Measurements from ENCODE around the gene SYNJ1.
A peak's percentile ranks its signal among the peaks of the same experiment; 100 is the strongest.
"Not testable (repeated sequence)": the region's sequence is repeated elsewhere in the genome, so short reads cannot be mapped to it uniquely, and the experiment has no call there.

The SYNJ1 gene

DNA sequence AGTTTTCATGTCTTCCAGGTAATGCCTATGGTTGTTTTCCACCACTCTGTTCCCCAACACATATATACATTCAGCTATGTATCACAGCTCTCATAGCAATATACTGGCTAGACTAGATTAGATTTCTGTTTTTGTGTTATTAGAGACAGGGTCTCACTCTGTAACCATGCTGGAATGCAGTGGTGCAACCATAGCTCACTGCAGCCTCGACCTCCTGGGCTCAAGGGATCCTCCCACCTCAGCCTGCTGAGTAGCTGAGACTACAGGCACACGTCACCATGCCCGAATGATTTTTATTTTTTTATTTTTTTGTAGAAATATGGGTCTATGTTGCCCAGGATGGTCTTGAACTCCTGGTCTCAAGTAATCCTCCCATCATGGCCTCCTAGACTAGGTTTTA, 37.7 kb downstream of the SYNJ1 start:
- DNase-seq (ENCODE audit: low spot score), result no peak

DNA sequence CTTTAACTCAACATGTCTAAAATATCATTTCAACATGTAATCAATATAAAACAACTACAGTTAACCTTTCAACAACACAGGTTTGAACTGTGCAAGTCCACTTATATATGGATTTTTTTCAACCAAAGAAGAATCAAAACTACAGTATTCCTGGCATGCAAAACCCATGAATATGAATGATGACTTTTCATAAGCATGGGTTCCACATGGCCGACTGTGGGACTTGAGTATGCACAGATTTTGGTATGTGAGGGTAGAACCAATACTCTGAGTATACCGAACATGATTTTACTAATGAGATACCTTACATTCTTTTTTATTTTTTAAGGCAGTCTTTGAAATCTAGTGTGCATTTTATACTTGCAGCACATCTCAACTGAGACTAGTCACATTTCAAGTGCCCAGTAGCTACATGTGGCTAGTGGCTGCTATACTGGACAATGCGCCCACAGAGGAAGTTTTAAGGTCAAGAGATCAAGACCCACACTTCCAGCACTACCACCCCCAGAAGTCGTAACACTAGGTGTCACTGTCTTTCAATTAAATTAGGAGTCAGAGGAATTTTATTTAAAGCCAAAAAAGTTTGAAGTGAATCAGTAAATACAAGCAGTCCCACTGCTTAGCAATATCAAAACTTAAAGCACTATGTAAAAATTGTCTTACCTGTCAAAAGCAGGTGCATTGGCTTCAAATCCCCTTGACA, 40.0 kb downstream of the SYNJ1 start:
- DNase-seq (ENCODE audit: low spot score), result no peak

DNA sequence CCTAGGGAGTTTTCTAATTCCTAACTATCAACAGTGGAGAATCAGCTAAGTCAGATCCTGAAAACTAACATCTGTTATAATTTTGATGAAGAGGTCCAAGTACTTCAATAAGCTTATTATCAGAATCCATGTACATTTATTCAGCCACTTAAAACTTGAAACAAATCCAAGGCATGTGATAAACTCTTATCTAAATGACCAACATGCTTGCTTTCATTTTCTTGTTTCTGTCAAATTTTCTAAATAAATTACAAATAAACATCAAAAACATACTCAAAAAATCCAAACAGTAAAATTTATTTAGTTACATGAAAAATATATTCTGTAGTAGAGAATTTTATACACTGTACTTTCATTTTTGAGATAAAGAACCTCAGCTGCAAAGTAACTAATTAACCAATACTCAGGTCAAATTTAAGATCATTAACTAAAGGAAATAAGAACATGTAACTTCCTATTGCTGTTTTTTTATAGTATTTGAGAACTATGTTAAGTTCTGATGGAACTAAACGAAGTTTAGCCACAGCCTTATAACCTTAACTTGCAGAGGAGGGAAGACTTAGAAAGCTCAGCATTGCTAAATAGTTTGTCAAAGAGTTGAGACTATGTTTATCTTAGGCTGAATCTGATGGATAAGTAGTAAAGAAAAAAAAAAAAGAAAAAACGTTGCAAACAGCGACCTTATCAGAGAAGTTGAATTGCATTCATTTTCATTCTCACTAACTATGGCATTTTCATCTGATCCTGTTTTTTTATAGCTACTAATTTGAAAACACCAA, 44.9 kb downstream of the SYNJ1 start:
- DNase-seq (ENCODE audit: low spot score), result no peak

DNA sequence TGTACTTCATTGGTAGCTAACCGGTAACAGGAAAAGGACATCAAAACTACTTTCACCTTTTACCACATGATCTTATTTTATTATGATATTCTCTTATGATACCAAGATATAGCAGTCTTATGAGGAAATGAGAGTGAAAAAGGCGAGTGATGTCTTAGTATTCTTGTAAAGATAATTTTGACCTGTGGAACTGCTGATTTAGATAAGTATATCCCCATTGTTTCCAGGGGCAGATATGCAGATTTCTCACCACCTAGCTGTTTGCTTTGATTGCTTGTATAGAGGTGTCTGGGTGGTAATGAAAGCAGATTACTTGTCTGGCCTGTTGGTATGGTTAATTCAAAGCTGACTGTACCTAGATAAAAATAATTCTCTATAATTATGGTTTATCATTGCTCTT, 53.1 kb downstream of the SYNJ1 start:
- DNase-seq (ENCODE audit: low spot score), result no peak

DNA sequence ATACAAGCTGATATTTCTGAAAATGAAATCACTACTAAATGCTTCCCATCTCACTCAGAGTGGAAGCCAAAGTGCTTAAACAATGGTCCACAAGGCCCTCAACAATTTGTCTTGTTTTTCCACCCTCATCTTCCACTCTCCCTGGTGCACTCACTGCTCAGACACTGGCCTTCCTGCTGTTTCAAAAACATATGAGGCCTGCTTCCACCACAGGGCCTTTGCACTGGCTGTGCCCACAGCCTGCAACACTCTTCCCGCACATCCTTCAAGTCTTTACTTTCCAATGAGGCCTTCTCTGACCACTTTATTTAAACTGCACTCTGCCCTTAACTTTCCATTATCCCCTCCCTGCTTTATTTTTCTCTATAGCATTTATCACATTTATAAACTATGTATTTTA, 53.8 kb downstream of the SYNJ1 start:
- no peak for DNase-seq (ENCODE audit: low spot score)

DNA sequence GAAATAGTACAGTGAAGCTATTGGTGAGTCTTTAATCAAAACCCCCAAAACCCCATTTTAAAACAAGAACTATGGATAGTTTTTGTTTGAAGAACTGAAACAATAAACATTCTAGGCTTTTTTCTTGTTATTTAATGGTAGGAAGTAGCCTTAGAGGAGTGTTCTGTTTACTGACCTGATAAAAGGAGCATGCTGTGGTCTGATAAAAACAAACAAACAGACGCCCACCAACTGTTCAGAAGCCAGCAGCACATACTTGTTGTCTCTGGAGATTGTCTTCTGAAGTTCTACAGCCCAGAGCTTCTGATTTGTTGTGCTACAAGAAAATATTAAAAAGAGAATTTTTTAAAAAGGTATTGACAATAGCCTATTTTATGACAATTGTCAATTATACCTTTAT, 61.6 kb downstream of the SYNJ1 start:
- DNase-seq (ENCODE audit: low spot score), result no peak

DNA sequence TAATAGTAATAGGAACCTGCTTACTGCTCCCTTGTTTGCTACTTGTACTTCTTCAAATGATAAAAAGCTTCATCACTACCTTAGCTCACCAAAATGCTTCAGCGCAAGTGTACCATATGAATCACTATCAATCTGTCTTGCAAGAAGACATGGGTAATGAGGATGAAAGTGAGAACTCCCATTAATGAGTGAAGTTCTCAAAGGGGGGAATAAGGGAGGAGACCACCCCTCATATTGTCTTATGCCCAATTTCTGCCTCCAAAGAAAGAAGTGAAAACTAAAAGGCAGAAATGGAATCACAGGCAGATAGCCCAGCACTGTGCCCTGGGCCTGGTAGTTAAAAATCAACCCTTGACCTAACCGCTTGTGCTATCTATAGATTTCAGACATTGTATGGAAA, 63.7 kb downstream of the SYNJ1 start:
- DNase-seq (ENCODE audit: low spot score), result not testable (repeated sequence)

DNA sequence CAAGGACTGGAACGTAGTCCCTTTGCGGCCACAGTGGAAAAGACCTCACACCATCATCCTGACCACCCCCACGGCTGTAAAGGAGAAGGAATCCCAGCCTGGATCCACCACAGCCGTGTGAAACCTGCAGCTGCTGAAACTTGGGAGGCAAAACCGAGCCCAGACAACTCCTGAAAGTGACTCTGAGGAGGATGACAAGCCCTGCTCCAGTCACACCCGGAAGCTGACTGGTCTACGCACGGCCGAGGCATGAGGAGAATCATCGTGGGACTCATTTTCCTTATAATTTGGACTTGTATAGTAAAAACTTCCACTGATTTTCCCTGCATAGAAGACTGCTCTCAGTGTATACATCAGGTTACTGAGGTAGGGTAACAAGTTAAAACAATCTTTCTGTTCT, 65.8 kb downstream of the SYNJ1 start:
- not testable (repeated sequence) for DNase-seq (ENCODE audit: low spot score)

DNA sequence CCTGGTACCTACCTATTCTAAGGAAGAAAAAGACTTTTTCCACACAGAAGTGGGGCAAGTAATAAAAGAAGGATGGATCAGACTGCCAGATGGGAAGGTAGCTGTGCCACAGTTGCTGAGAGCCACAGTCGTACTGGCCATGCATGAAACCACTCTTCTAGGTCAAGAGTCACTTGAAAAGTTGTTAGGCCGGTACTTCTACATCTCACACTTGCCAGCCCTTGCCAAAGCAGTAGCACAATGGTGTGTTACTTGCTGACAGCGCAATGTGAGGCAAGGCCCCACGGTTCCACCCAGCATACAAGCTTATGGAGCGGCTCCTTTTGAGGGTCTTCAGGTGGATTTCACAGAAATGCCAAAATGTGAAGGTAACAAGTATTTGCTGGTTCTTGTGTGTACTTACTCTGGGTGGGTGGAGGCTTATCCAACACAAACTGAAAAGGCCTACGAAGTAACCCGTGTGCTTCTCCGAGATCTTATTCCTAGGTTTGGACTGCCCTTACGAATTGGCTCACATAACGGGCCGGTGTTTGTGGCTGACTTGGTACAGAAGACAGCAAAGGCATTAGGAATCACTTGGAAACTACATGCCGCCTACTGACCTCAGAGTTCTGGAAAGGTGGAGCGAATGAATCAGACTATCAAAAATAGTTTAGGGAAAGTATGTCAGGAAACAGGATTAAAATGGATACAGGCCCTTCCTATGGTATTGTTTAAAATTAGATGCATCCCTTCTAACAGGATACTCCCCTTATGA, 66.6 kb downstream of the SYNJ1 start:
- DNase-seq (ENCODE audit: low spot score), result not testable (repeated sequence)

DNA sequence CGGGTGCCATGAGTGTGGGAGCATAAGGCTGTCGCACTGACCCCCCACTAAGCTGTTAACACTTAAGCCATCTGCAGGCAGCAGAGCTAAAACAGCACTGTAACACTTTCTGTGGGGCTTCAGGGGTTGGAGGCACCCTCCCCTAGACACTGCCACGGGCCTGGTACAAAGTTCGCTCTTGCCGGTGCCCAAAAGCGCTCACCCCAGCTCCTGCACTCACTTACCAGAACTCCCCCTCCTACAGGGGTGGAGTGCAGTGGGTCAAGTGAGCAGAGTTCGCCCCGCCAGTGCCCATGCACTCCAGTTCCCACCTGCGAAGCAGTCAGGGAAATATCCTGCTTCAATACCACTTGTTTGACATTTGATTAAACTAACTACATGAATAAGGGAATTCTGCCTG, 69.3 kb downstream of the SYNJ1 start:
- DNase-seq (ENCODE audit: low spot score), result no peak

DNA sequence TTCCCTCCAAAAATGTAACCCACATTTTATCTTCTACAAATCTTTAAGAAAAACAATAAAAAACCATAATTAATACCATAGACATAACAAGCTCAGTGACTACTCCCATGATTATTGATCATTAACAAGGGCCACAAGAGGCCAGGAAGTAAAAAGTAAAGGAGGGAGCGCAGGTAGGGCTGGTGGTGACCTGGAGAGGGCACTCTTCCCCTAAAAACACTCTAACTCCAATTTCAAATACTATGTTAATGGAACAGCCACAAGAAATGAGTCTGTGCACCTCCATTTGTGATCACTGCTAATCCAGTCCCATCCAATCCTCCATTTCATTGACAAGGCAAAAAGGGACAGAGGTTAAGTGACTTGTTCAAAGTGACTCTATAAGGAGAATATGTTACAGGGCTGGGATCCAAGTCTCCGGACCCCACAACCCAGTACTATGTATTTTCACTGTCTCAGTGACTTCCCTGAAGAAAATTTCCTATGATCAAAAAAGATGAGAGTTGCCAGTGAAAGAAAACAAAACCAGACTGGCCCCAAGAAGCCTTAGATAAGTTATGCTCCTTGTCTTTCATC, 74.4 kb downstream of the SYNJ1 start:
- peak; percentile 25 for DNase-seq (ENCODE audit: low spot score)

DNA sequence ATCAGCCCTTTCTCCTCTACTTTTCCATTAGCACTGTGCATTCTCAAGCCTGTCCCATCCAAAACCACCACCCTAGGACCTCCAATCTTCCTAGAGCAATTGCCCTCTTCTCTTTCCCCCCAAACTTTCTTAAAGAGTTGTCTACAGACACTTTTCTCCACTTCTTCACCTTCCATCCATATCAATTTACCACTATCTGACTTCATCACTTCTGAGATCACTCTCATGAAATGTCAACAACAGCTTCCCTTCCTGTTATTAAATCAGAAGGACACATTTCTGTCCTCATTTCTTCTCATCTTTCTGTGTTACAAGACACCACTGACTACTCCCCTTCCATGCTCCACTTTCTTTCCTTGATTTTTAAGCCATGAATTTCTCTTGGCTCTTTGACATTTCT, 79.6 kb downstream of the SYNJ1 start:
- no peak for DNase-seq (ENCODE audit: low spot score)

DNA sequence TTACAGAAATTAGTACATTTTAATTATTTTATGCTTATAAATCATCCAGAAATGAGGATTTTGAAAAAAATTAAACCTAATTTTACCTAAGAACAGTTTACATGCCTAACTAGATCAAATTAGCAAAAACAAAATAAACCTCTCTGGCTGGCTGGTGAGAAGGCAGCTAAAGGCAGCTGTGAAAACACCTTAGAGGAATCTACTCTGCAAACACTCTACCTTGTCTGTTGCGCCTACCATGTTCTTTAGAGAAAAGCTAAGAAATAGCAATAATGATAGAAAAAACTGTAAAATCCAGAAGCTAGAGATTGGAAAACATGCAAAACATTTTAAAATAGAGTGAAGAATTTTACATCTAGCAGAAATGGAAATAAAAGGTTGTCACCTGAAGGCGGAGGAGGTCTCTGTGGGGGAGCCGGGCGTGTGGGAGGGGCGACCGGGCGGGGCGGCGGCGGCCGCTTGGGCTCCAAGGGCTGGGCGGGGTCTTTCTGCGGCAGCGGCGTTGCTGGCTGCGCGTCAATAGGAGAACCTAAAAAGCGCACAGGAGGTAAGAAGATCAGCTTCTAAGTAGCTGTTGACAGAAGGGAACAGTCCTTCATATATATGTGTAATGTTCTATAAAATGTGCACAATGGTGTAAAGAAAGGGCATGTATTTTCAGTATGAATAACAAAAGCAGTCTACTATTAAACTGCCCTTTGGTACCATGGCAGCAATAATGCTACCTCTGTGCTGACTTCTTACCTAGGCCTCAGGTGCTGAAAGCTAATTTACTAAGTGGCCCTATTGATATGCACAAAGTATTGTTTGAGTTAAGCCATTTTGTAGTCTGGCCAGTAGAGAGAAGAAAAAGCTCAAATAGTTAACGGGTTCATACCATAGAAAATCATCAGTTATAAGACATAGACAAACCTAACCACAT, 82.3 kb downstream of the SYNJ1 start:
- no peak for DNase-seq (ENCODE audit: low spot score)

DNA sequence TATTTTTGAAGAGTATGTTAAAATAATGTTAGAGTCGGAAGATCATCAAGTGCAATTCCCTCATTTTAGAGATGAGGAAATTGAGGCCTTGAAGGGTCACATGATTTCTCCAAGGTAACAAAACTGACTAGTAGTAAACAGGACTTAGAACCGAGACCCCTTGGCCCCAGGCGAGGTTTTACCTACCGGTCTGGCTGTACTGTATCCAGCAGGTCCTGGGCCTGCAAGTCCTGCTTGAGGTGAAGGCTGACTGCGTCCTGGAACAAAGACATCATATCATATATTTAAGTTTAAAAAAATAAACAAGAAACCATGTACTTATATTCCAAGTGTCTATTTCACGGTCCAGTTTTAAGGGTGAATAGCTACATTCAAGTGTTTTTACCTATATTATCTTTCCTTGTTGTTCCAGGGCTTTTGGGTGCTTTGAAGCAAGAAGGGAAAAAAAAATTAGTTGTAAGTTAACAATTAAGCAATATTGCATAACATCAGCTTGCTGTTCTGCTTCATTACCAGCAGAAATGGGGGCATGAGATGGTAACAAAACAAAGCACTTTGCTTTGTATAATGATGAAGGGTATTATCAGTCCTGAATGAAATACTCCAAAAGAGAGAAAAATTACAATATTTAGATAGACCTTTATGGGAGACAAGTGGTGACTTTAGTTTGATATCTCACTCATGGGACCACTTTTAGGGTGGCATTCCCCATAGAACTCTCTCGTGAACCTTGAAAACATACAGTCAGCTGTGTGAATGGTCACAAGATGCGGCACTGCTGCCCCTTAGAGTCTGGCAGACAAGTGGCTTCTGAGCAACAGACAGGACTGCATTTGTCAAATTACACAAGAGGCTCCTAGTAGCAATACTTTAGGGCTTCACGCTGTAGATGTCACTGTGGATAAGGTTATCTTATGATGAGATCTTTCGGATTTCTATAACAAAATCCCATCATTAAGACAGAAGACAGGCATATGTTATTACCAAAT, 85.8 kb downstream of the SYNJ1 start:
- no peak for DNase-seq (ENCODE audit: low spot score)

DNA sequence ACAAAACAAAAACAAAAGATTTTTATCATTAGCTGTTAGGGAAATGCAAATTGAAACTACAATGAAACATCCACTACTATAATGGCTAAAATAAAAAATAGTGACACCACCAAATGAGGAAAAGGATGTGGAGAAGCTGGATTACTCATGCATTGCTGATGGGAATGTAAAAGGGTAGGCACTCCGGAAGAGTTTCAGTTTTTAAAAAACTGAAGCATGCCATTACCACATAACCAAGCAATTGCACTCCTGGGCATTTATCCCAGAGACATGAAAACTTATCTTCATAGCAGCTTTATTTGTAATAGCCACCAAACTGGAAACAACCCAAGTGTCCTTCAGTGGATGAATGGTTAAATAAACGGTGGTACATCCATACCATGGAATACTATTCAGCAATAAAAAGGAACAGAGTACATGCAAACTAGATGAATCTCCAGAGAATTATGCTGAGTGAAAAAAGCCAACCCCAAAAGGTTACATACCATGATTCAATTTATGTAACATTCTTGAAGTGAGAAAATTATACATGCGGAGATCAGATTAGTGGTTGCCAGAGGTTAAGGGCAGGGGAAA, 101.1 kb downstream of the SYNJ1 start:
- DNase-seq (ENCODE audit: low spot score), result no peak

DNA sequence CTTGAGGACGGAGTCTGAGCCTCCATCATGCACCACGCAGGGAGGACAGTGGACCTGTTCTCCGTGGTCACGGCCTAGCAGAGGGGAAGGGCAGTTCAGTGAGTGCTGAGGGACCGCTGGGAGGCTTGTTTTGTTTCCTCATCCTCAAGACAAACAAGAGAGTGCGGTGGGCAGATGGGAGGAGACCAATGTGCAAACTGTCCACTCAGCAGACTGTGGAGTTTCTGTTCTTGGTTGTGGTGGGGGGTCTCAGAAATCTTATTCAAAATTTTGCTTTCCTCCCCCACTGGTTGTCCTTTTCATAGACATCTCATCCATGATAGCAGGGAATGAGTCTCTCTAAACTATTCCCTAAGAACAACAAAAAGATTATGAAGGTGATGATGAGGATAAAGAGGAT, 109.6 kb downstream of the SYNJ1 start:
- not testable (repeated sequence) for DNase-seq (ENCODE audit: low spot score)

DNA sequence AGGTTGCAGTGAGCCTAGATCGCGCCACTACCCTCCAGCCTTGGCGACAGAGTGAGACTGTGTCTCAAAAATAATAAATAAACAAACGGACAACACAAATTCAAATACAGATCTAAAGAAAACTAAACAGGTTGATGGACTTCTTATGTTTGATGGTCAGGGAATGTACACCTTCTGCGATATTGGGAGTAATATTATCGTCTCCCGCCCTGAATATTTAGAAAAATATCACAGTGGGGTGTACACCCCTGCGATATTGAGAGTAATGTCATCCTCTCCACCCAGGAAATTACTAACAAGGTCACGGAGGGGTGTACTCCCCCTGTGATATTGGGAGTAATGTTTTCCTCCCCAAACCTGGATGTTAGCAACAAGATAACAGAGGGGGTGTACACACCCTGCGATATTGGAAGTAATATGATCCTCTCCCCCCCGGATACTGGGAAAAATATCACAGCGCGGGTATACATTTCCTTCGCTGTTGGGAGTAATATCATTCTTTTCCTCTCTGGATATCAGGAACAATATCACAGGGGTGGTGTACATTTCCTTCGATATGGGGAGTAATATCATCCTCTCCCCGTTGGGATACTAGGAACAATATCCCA, 114.3 kb downstream of the SYNJ1 start:
- DNase-seq (ENCODE audit: low spot score), result no peak

DNA sequence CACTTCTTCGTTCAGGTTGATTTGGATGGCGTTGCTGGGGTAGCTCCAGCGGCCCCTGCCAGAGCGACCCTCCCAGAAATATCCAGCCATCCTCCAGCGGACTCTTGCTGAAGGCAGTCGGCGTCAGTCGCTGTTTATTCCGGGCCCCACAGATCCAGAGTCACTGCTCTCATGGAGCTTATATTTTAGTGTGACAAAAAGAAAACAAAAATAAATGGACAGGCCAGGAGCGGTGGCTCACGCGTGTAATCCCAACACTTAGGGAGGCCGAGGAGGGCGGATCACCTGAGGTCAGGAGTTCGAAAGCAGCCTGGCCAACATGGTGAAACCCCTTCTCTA, 114.8 kb downstream of the SYNJ1 start:
- no peak for DNase-seq (ENCODE audit: low spot score)
